AG04450 (cell line): Measurements from ENCODE around the gene ZNF189. TPM values are rescaled to one million over a fixed set of nuclear protein-coding genes. Genes with fewer than 3 reads are reported as not detected.

Source experiments
- CTCF ChIA-PET: fragments of 300-600, 350-600 bp; formaldehyde crosslinking; extraction: SDS; loops from one replicate; lab custom pipeline; 2022; ENCODE audit warnings: antibody characterized with exemption, inconsistent platforms; lab: Charles Lee
- POLR2A ChIA-PET: fragments of 350-600 bp; formaldehyde crosslinking; extraction: SDS; loops from one replicate; lab custom pipeline; 2021; ENCODE audit warnings: antibody characterized with exemption, inconsistent platforms; lab: Yijun Ruan, JAX
- DNase-seq: peaks from one replicate; pipeline ENCODE4 v3.0.0-alpha.2; 2011; ENCODE audit warnings: low read depth, low spot score
- H3K27ac ChIP-seq: one replicate; pipeline ENCODE4 v1.5.1; 2012; ENCODE audit warnings: low read depth, low read length, control low read depth
- H3K27me3 ChIP-seq: one replicate; pipeline ENCODE4 v1.6.0; 2012; ENCODE audit warnings: low read length; ENCODE audit not compliant: control insufficient read depth, insufficient read depth
- H3K4me3 ChIP-seq: 2 replicates; pipeline ENCODE4 v1.5.1; 2011; ENCODE audit warnings: mild to moderate bottlenecking, low read depth, low read length, control low read depth
- H3K9me3 ChIP-seq: 2 replicates; pipeline ENCODE4 v1.5.1; 2012; ENCODE audit warnings: low read length; ENCODE audit not compliant: control insufficient read depth, insufficient read depth
- CTCF ChIP-seq: IDR thresholded peaks from 2 replicates; pipeline ENCODE4 v1.5.1; 2011; ENCODE audit warnings: low read depth, low read length, control low read depth, inconsistent platforms
- polyA plus RNA-seq: library from polyadenylated mRNA; depleted of rRNA; stranded (reverse); fragments of >200 nt; gene quantifications from 2 replicates; pipeline ENCODE4 v1.2.3, GENCODE V29; 2011

The ZNF189 gene
- polyA plus RNA-seq, 1 experiment = 13.2 TPM

- Histone ChIP-seq H3K27me3 (no peaks in the 10 kb centered on the region), H3K27ac (no peak overlapping the region), H3K9me3 (peaks cover 2% of the 10 kb centered on the region; the same call in 1 of the 2 replicates), H3K4me3 (no peak overlapping the region)
- DNase-seq = no peak
- ChIA-PET CTCF (interaction anchor here (0.6 to 2.9 kb wide), 15 partner anchors 8 to 1110 kb away, joined by 3 to 31 read pairs (median 4); partner anchors contain the start of genes MRPL50 and ZNF189), POLR2A (interaction anchor here (1.7 kb wide), 1 partner anchor 11 kb away, joined by 5 read pairs; the partner anchor contains the start of genes MRPL50 and ZNF189)
- TF ChIP-seq CTCF = peak; percentile 68
These were observed 10.7 kb upstream of the ZNF189 start for GRCh38 chr9:101387871-101388506.

- Histone ChIP-seq H3K27me3 (no peaks in the 10 kb centered on the region), H3K27ac (no peak overlapping the region), H3K9me3 (peaks cover 2% of the 10 kb centered on the region; the same call in 1 of the 2 replicates), H3K4me3 (no peak overlapping the region)
- ChIA-PET CTCF (interaction anchor here (0.6 to 2.9 kb wide), 16 partner anchors 7 to 1110 kb away, joined by 3 to 31 read pairs (median 4); partner anchors contain the start of genes MRPL50 and ZNF189), POLR2A (interaction anchor here (1.7 kb wide), 1 partner anchor 10 kb away, joined by 5 read pairs; the partner anchor contains the start of genes MRPL50 and ZNF189)
- DNase-seq = no peak
- TF ChIP-seq CTCF = peak; percentile 48
These were observed 10.1 kb upstream of the ZNF189 start for GRCh38 chr9:101388507-101388993.

- POLR2A ChIA-PET = no interaction called here
- Histone ChIP-seq H3K27ac (no peak overlapping the region), H3K4me3 (no peak overlapping the region), H3K27me3 (no peaks in the 10 kb centered on the region), H3K9me3 (no peaks in the 10 kb centered on the region)
- DNase-seq = no peak
- CTCF ChIA-PET = no interaction called here
- no peak for TF ChIP-seq CTCF
These were observed 5.5 kb upstream of the ZNF189 start for GRCh38 chr9:101393135-101393534.

- no peaks in the 10 kb centered on the region for H3K9me3 ChIP-seq
- H3K27ac ChIP-seq = no peak overlapping the region
- no peaks in the 10 kb centered on the region for H3K27me3 ChIP-seq
- no peak overlapping the region for H3K4me3 ChIP-seq
- CTCF ChIA-PET = interaction anchor here (0.6 to 1.2 kb wide), 2 partner anchors 11 to 28 kb away, joined by 3 read pairs; no protein-coding TSS in a partner anchor
- POLR2A ChIA-PET = no interaction called here
- no peak for TF ChIP-seq CTCF
- no peak for DNase-seq
These were observed 4.0 kb upstream of the ZNF189 start for GRCh38 chr9:101394687-101395086.

- no peak for DNase-seq
- peak overlapping the region; percentile 83 for H3K4me3 ChIP-seq
- CTCF ChIA-PET = interaction anchor here (3.3 kb wide), 1 partner anchor 9 kb away, joined by 31 read pairs; no protein-coding TSS in a partner anchor
- H3K27ac ChIP-seq = no peak overlapping the region
- POLR2A ChIA-PET = no interaction called here
- peaks cover 4% of the 10 kb centered on the region; the same call in 1 of the 2 replicates for H3K9me3 ChIP-seq
- H3K27me3 ChIP-seq = no peaks in the 10 kb centered on the region
- no peak for TF ChIP-seq CTCF
These were observed 944 bp upstream of the ZNF189 start for GRCh38 chr9:101397746-101398067.
